Activated T-cell treated with anti-CD3 and anti-CD28 coated beads, Interleukin-2, amount 50 U/mL, for 24 hours (primary cell): ENCODE measurements around the gene TNFAIP1.

Experiments
- DNase-seq: peaks from one replicate; pipeline ENCODE4 v3.0.0-alpha.2; 2020
- H3K27ac Mint-ChIP-seq: 2 replicates; pipeline ENCODE4 v1.8.0; 2020; ENCODE audit warnings: mild to moderate bottlenecking, mixed read lengths
- H3K27me3 Mint-ChIP-seq: 2 replicates; pipeline ENCODE4 v1.8.0; 2020; ENCODE audit warnings: mixed read lengths
- H3K36me3 Mint-ChIP-seq: 2 replicates; pipeline ENCODE4 v1.8.0; 2020; ENCODE audit warnings: low read depth, mixed read lengths
- H3K4me1 Mint-ChIP-seq: 2 replicates; pipeline ENCODE4 v1.8.0; 2020; ENCODE audit warnings: low read depth, mixed read lengths
- H3K4me3 Mint-ChIP-seq: 2 replicates; pipeline ENCODE4 v1.8.0; 2020; ENCODE audit warnings: mild to moderate bottlenecking, moderate library complexity, mixed read lengths
- H3K9me3 Mint-ChIP-seq: 2 replicates; pipeline ENCODE4 v1.8.0; 2020; ENCODE audit warnings: mixed read lengths

Gene TNFAIP1

DNA sequence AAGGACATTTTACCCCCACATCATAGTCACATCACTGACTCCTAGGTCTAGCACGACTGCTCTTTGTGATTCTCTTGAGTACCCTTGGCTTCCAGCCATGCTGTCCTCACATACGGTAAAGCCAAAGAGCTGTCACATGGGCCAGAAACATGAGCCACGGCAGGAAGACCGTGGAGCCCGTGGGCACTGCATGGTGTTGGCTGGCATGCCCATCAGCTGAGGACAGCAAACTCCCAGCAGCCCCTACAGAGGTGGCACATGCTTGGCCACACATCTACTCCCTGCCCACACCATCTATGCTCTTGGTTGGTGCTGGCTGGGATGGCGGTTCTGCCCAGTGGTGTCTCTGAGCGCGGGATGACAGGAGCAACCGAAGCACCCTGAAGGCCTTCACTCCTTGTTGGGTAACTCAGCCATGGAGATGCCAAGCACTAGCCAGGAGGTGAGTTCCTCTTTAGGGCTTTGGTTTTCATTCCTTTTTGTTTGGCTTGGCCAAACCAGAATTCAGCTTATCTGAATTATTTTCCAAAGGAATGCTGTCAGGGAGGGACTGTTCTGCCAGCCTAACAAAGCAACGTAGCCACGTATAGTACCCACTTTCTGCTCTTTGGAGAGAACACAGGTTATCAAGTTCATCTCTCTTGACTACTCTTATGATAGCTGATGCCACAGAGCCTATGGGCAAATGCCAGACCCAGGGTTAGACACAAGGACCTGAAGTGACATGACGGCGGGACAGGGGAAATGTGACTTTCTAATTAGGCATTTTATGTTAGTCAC is 10.0 kb downstream of the TNFAIP1 start:
- Mint-ChIP-seq H3K36me3 (peaks cover 97% of the 10 kb centered on the region), H3K9me3 (no peaks in the 10 kb centered on the region)

DNA sequence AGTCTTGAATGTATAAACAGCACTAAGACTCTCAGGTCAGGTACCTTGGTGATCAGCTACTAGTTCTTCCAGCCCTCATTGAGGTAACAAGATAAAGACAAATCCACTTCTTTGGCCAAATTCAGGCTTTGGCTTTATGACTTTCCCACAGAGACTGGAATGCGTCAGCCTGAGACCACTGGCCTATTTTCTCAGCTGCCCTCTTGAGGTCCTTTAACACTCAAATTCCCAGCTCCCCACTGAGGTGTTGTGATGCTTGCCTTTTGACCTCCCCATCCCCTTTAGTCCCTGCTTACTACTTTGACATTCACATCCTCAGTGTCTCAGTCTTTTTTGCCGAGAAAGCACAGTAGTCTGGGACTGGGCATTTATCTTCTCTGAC is 10.6 kb downstream of the TNFAIP1 start:
- peaks cover 97% of the 10 kb centered on the region for H3K36me3 Mint-ChIP-seq
- DNase-seq = no peak
- H3K4me3 Mint-ChIP-seq = no peak overlapping the region
- H3K27ac Mint-ChIP-seq = peak overlapping the region; percentile 66
- H3K4me1 Mint-ChIP-seq = peaks cover 2% of the 10 kb centered on the region
- H3K9me3 Mint-ChIP-seq = no peaks in the 10 kb centered on the region
- H3K27me3 Mint-ChIP-seq = no peaks in the 10 kb centered on the region

More for the DNA sequence above, 10.0 kb downstream of the TNFAIP1 start:
- Mint-ChIP-seq H3K4me3 (no peak overlapping the region), H3K27me3 (no peaks in the 10 kb centered on the region), H3K4me1 (peaks cover 2% of the 10 kb centered on the region), H3K27ac (peak overlapping the region; percentile 66)
- no peak for DNase-seq

DNA sequence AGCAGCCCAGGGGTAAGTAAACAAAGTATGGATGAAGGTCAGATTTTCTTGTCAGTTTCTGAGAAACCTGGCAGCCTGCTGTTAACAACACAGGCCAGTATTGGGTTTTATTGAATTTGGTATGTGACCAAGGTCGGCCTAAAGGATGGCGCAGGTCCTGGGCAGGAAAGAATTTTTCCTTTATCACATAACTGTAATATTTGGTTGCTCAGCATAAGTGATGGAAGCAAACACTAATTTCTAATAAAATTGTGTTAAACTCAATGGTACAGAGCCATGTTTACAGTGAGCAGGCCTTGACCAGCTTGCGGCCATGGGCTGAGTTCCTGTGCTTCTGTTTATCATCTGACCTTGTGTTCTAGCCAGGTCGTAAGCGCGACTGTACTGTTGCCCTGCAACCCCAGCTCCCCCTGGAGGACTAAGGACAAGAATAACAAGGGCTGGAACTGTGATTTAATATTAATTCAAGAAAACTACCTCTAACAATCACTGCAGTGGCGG is 11.2 kb downstream of the TNFAIP1 start:
- peaks cover 2% of the 10 kb centered on the region for H3K4me1 Mint-ChIP-seq
- H3K36me3 Mint-ChIP-seq = peaks cover 97% of the 10 kb centered on the region
- H3K9me3 Mint-ChIP-seq = no peaks in the 10 kb centered on the region
- no peak overlapping the region for H3K4me3 Mint-ChIP-seq
- H3K27ac Mint-ChIP-seq = no peak overlapping the region
- DNase-seq = no peak
- H3K27me3 Mint-ChIP-seq = no peaks in the 10 kb centered on the region

DNA sequence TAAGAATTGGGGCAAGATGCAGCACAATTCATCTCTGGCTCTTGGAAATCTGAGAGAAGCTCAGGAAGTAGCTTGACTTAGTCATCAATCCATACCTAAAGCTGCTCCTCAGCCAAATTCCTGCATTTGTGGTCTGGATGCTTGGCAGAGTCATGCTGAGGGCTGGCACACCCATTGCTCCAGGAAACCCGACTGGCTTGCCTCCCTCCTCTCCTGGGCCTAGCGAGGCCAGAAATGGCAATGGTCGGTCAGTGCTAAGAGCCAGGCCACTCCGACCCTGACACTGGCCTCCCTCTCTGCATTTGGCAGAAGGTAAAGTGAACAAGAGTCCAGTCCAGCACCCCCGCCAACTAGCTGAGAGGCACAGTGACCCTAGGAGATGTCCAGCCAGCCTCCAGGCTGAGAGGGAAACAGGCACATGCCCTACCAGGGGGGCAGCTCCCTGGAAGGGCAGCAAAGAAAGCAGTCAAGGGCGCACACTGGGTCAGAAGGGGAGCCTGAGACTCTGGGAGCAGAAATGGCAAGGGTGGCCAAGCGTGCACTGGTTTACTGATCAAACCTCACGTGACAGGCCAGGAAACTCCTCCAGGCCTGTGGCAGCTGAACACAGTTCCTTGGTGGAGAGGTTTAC is 11.8 kb downstream of the TNFAIP1 start:
- no peaks in the 10 kb centered on the region for H3K27me3 Mint-ChIP-seq
- H3K9me3 Mint-ChIP-seq = no peaks in the 10 kb centered on the region
- peaks cover 2% of the 10 kb centered on the region for H3K4me1 Mint-ChIP-seq
- H3K36me3 Mint-ChIP-seq = peaks cover 97% of the 10 kb centered on the region
- peak overlapping the region; percentile 66 for H3K27ac Mint-ChIP-seq
- DNase-seq = no peak
- no peak overlapping the region for H3K4me3 Mint-ChIP-seq

DNA sequence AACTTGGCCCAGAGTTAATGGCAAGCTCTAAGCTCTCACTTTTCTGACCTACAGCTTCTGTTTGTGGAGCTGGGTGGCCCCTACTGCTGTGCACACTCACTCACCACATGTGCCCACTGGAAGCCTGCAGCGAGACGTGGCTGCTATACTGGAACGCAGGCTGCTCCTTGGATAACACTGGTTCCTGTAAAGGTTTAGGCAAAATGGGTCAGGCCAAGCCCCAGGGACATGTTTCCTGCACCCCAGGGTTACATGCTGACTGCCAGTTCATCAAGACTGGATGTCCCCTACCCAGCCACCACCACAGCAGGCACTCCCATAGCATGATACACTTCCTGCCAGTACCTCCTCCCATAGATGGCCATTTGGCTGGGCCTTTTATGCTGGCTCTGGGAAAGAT is 13.4 kb downstream of the TNFAIP1 start:
- Mint-ChIP-seq H3K9me3 (no peaks in the 10 kb centered on the region), H3K27me3 (no peaks in the 10 kb centered on the region), H3K36me3 (peaks cover 98% of the 10 kb centered on the region), H3K4me1 (no peaks in the 10 kb centered on the region), H3K4me3 (no peak overlapping the region), H3K27ac (no peak overlapping the region)
- DNase-seq = no peak

DNA sequence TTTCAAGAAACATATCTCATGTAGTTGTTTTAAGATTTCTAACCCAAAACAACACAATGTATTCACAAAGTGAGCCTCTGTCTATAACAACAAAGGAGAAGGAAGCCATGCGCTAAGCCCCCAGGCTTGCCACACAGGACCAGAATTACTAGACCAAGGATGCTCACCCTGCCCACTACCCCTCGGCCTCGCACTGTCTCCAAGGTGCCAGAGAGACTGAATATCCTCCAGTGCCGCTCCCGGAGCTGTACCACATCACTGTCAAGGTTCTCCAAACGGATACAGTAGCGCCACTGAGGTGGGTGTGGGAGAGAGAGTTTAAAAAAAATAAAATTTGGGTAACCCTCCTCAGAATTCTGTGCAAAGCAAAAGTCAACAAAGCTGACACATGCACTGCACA is 14.7 kb downstream of the TNFAIP1 start:
- no peak overlapping the region for H3K27ac Mint-ChIP-seq
- no peaks in the 10 kb centered on the region for H3K27me3 Mint-ChIP-seq
- peaks cover 97% of the 10 kb centered on the region for H3K36me3 Mint-ChIP-seq
- no peaks in the 10 kb centered on the region for H3K9me3 Mint-ChIP-seq
- peaks cover 5% of the 10 kb centered on the region for H3K4me1 Mint-ChIP-seq
- no peak overlapping the region for H3K4me3 Mint-ChIP-seq
- no peak for DNase-seq

DNA sequence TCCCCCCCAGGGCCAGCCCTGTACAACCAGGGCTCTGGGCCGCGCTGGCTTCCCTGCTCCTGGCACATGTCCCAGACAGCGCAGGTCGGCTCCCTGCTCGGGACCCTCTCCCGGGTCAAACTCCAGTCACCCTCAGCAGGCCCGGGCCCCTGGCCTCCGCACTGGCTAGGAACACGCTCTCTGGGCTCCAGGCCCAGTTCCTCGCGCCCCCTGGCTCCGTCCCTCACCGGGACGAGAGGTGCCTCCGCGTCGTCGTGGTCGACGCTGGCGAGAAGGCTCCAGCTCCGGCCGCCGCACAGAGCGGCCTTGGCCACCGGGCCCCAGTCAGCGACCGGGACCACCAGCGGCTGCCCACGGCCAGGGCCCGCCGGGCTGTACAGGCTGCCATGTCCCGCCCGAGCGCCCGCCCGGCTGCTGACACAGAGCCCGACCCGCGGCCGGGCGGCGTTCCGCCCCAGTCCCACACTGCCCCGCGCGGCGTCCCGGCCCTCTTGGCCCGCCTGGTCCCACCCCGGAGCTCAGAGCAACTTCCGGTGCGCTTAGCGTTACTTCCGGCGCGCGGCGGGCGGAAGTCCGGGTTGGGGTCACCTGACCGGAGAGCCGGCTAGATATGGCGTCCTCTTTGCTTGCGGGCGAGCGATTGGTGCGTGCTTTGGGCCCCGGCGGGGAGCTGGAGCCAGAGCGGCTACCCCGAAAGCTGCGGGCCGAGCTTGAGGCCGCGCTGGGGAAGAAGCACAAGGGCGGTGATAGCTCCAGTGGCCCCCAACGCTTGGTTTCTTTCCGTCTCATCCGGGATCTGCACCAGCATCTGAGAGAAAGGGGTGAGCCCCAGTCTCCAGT is 21.7 kb downstream of the TNFAIP1 start, which contains the start of gene POLDIP2:
Gene POLDIP2, minus strand, starts transcription at position 467 of the 840 bp plus-strand sequence. Its CDS starts 79 bp downstream, at position 388.
- Mint-ChIP-seq H3K4me1 (peaks cover 36% of the 10 kb centered on the region), H3K4me3 (peak within 1 kb of the TSS; percentile 99), H3K27me3 (no peaks in the 10 kb centered on the region), H3K9me3 (no peaks in the 10 kb centered on the region), H3K27ac (peak within 1 kb of the TSS; percentile 97), H3K36me3 (peaks cover 82% of the 10 kb centered on the region)
- peak; percentile 97 for DNase-seq

DNA sequence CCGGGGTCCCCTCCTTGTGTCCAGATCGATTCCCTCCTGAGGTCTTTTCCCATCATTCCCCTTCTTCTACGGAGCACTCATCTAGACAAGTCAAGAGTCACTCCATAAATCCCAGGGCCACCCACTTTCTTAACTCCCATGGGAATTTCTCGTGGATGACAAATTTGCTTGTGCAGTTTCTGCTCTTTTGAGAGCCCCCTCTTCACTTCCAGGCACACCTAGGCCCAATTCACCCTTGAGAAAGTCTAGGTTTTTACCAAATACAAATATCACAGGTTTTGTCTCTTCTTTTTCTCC is 22.3 kb downstream of the TNFAIP1 start:
- H3K4me1 Mint-ChIP-seq = peaks cover 36% of the 10 kb centered on the region
- H3K27me3 Mint-ChIP-seq = no peaks in the 10 kb centered on the region
- H3K9me3 Mint-ChIP-seq = no peaks in the 10 kb centered on the region
- H3K4me3 Mint-ChIP-seq = peak overlapping the region; percentile 99
- H3K36me3 Mint-ChIP-seq = peaks cover 81% of the 10 kb centered on the region
- peak overlapping the region; percentile 97 for H3K27ac Mint-ChIP-seq
- DNase-seq = no peak

DNA sequence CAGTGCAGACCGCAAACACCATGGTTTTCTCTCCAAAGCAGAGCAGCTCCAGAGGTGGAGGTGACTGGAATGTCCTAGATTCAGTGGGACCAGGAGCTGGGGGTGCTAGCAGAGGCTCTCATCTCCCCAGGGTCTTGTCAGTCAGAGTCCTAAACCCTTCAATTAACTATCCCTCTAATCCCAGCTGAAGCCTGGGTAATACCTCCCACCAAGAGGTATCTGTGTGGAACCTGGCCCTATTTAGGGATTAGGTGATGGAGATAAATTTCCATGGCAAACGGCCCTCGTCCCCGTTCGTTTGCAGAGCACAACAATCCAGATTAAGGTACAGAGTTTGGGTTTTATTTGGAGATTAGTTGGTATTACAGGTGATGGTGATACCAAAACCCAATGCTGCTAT is 27.6 kb downstream of the TNFAIP1 start:
- H3K9me3 Mint-ChIP-seq = no peaks in the 10 kb centered on the region
- no peak overlapping the region for H3K27ac Mint-ChIP-seq
- peaks cover 63% of the 10 kb centered on the region for H3K36me3 Mint-ChIP-seq
- peaks cover 12% of the 10 kb centered on the region for H3K4me1 Mint-ChIP-seq
- DNase-seq = no peak
- no peak overlapping the region for H3K4me3 Mint-ChIP-seq
- no peaks in the 10 kb centered on the region for H3K27me3 Mint-ChIP-seq

DNA sequence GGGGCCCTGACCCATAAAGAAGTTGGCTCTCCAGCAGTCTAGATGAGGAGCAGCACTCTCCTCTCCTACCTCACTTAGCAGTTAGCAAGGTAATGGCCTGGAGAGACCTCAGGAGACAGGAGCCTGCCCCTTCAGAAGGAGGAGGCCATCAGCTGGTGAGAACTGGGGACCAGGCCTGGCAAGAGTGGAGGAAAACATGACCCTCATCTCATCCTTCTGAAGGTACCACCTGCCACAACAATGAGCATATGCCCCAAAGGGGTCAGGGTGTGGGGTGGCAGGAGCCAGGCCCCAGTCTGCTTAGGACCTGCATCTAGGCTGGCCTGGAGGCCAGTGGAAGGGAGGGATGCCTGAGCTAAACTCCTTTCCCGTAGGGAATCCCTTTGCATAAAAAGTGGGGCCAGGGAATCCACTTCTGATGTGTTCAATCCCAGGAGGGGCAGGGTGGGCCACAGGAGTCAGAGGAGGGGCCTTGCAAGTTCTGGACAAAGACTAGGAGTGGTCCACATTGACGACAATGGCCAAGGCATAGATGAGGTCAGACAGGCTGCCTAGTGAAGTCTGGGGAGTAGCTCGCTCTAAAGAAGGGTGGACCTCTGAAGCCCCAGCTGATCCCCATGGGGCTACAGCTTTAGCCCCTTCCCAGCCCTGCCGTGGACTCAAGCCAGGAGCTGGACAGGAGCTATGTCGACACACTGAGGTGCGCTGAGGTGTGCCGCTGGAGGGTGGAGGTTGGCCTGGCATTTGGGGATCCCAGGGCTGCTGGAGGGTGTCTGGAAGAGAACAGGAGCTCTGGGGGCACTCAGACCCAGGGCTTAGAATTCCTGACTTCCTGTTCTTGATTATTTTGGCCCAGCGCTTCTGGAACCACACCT is 28.5 kb downstream of the TNFAIP1 start:
- no peaks in the 10 kb centered on the region for H3K27me3 Mint-ChIP-seq
- no peak overlapping the region for H3K4me3 Mint-ChIP-seq
- DNase-seq = no peak
- H3K9me3 Mint-ChIP-seq = no peaks in the 10 kb centered on the region
- peak overlapping the region; percentile 37 for H3K27ac Mint-ChIP-seq
- peaks cover 3% of the 10 kb centered on the region for H3K4me1 Mint-ChIP-seq
- H3K36me3 Mint-ChIP-seq = peaks cover 61% of the 10 kb centered on the region

DNA sequence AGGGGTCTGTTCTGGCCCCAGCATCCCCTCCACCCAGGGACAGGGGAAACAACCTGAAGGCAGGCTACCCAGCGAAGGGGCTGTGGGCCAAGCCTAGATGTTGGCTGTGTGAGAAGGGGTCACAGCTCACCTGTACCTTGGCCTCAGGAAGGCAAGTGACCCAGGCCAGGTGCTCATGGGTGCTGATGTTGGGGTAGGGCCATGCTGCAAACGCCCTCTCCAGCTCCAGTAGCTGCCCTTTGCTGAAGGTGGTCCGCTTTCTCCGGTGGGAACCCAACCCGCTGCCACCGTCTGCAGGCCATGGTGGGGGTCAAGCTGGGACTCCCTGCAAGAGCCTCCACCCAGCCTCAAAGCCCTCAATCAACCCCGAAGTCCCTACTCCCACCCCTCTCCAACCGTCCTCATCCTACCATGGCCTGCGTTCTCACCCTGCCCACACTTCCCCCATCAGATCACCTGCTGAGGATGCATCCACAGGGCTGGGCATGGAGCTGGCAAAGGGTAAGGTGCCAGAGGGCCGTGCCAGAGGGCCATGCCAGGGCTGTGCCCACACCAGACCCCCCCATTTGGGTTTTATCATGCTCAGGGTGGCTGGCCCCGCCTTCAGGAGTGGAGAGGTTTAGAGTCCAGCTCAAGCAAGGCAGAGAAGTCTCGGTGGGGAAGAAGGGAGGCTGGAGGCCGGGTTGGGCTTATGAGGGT is 29.3 kb downstream of the TNFAIP1 start, which contains the start of gene SEBOX:
Gene SEBOX, minus strand, starts transcription at position 535 of the 699 bp plus-strand sequence. Its CDS starts 48 bp downstream, at position 487.
- no peak for DNase-seq
- no peak within 1 kb of the TSS for H3K27ac Mint-ChIP-seq
- H3K36me3 Mint-ChIP-seq = peaks cover 55% of the 10 kb centered on the region
- H3K27me3 Mint-ChIP-seq = no peaks in the 10 kb centered on the region
- no peak within 1 kb of the TSS for H3K4me3 Mint-ChIP-seq
- H3K9me3 Mint-ChIP-seq = no peaks in the 10 kb centered on the region
- no peaks in the 10 kb centered on the region for H3K4me1 Mint-ChIP-seq

DNA sequence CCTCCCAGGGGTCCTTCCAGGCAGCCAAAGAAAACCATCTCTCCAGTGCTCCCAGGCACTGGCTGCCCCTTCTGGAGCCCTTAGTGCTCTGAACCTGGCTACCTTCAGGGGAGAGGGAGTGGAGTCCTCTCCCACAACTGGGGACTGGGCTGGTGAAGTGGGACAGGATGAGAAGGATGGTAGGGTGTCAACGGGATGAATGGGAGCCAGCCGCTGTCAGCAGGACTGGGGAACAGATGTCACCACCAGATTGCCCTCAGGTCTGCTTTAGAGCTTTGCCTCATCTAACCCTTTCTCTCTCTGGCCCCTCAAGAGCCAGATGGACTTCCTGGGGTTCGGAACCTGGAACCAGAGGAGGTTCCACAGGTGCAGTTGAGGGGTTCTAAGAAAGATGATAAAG is 29.9 kb downstream of the TNFAIP1 start:
- Mint-ChIP-seq H3K27me3 (no peaks in the 10 kb centered on the region), H3K27ac (no peak overlapping the region), H3K36me3 (peaks cover 48% of the 10 kb centered on the region), H3K4me3 (no peak overlapping the region), H3K9me3 (no peaks in the 10 kb centered on the region), H3K4me1 (no peaks in the 10 kb centered on the region)
- no peak for DNase-seq

DNA sequence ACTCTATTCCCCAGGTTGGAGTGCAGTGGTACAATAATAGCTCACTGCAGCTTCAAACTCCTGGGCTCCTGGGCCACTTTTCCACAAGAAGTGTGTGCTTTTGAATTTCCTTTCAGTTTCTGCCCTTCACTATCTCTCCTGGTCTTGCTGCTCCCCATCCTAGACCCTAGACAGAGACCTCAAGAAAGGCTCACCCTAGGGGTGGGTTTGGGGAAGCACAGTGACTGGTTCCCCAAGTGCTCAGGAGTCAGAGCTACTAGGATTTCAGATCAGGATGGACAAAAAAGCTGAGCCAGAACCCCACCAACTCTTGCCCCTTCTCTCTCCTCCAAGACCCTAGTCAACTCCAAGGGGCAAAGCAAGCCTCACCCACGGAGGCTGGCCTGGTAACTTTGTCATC is 31.0 kb downstream of the TNFAIP1 start:
- DNase-seq = no peak
- H3K4me3 Mint-ChIP-seq = no peak overlapping the region
- H3K27me3 Mint-ChIP-seq = no peaks in the 10 kb centered on the region
- no peaks in the 10 kb centered on the region for H3K9me3 Mint-ChIP-seq
- H3K27ac Mint-ChIP-seq = peak overlapping the region; percentile 51
- peaks cover 37% of the 10 kb centered on the region for H3K36me3 Mint-ChIP-seq
- H3K4me1 Mint-ChIP-seq = peaks cover 6% of the 10 kb centered on the region
